Neutrophil (primary cell): ENCODE data around the gene ZNF611.
"Not testable (repeated sequence)": the region's sequence is repeated elsewhere in the genome, so short reads cannot be mapped to it uniquely, and the experiment has no call there.

Experiments
- H3K27ac ChIP-seq: fragments of 200-600 bp; sonication (generic); 2 replicates; pipeline ENCODE4 v1.5.1; 2016; ENCODE audit warnings: mild to moderate bottlenecking, moderate library complexity
- H3K27me3 ChIP-seq: fragments of 200-600 bp; sonication (generic); 2 replicates; pipeline ENCODE4 v1.6.0; 2016; ENCODE audit warnings: mild to moderate bottlenecking
- H3K36me3 ChIP-seq: fragments of 200-600 bp; sonication (generic); 2 replicates; pipeline ENCODE4 v1.5.1; 2017
- H3K4me1 ChIP-seq, 2 experiments: fragments of 200-600 bp in 1 of 2; sonication (generic) in 1 of 2; 1 replicate in 1 of 2; 2 replicates in 1 of 2; pipeline versions ENCODE4 v1.5.1 to v1.6.1; 2013 to 2016; ENCODE audit warnings: low read depth in 1 of 2, low read length in 1 of 2, mild to moderate bottlenecking in 1 of 2, moderate library complexity in 1 of 2; ENCODE audit not compliant: control insufficient read depth in 1 of 2, insufficient read depth in 1 of 2
- H3K4me3 ChIP-seq, 2 experiments: fragments of 200-600 bp in 1 of 2; sonication (generic) in 1 of 2; 1 replicate in 1 of 2; 2 replicates in 1 of 2; pipeline ENCODE4 v1.5.1; 2013 to 2016; ENCODE audit warnings: low read depth in 1 of 2, low read length in 1 of 2, mild to moderate bottlenecking in 1 of 2, moderate library complexity in 1 of 2
- H3K9me3 ChIP-seq: fragments of 200-600 bp; sonication (generic); 2 replicates; pipeline ENCODE4 v1.5.1; 2016
- CTCF ChIP-seq: fragments of 200-600 bp; sonication (generic); IDR thresholded peaks from 2 replicates; pipeline ENCODE4 v1.5.1; 2016; ENCODE audit warnings: antibody characterized with exemption

The ZNF611 gene

DNA sequence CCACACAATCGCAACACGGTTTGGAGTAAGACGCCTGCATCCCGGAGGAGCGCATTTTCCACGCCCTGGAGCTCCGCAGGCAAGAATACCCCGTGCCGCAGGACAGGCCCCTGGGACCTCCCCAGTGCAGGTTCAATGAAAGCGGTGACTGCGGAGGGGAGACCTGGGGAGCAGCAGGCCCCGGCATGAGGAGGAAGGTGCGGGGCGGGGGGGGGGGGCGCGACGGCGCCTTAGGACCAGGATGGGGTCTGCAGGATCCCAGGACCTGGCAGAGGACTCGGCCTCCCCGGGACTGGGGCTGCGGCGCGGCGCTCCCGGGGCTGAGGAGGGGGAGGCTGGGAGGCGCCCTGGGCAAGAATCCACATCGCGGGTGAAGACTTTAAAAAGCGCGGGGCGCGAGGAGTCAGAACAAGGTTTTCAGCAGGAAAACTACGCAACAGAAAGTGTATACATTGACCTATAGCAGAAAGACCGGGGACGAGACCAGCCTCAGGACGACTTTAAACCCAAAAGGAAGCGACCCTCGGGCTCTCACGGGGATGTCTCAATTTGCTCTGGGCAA is 432 bp downstream of the ZNF611 start:
- Histone ChIP-seq H3K4me3 (peak overlapping the region; percentile 77 to 89), H3K27me3 (no peaks in the 10 kb centered on the region), H3K4me1 (peaks cover 9 to 10% of the 10 kb centered on the region in 2 experiments), H3K27ac (peak overlapping the region; percentile 92), H3K36me3 (no peaks in the 10 kb centered on the region), H3K9me3 (no peaks in the 10 kb centered on the region)
- TF ChIP-seq CTCF = no peak

DNA sequence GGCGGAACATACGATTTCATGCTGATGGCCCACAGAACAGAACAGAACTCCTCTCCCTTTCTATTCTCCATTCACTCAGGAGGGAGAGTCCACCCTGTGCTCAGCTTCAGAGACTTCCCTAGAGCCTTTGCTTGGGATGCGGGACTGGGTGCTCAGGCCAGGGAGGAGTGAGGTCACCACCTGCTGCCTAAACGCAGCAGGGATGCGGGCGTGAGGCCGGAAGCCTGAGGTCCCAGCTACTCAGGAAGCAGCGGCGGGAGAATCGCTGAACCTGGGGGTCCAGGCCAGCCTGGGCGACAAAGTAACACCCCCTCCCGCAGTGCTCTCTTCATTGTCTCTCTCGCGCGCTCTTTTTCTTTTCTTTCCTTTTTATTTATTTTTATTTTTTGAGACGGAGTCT is 8.8 kb downstream of the ZNF611 start:
- H3K9me3 ChIP-seq, H3K27ac ChIP-seq, H3K27me3 ChIP-seq, H3K4me3 ChIP-seq, H3K4me1 ChIP-seq: not testable (repeated sequence)
- H3K36me3 ChIP-seq = peaks cover 61% of the 10 kb centered on the region

DNA sequence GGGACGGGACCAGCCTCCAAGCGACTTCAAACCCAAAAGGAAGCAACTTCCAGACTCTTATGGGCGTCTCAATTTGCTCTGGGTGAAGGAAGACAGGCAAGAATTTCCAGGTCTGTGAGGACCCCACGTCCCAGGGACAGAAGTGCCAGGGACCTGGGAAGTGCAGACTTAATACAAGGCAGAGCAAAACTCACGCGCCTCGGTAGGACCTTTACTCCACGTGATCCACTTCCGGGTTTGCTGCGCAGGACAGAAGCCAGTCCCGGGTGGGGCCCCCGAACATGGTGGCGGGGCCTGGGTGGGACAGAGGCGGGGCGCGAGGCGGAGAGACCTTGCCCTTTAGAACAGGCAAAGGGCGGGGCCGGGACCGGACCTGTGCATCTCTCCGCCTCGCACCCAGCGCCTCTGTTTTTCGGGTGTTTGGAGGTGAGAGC is 9.3 kb downstream of the ZNF611 start:
- no peaks in the 10 kb centered on the region for H3K4me1 ChIP-seq
- no peak overlapping the region for H3K4me3 ChIP-seq
- H3K36me3 ChIP-seq = peaks cover 66% of the 10 kb centered on the region
- no peak overlapping the region for H3K27ac ChIP-seq
- H3K9me3 ChIP-seq = peaks cover 11% of the 10 kb centered on the region
- H3K27me3 ChIP-seq = no peaks in the 10 kb centered on the region
- no peak for TF ChIP-seq CTCF

DNA sequence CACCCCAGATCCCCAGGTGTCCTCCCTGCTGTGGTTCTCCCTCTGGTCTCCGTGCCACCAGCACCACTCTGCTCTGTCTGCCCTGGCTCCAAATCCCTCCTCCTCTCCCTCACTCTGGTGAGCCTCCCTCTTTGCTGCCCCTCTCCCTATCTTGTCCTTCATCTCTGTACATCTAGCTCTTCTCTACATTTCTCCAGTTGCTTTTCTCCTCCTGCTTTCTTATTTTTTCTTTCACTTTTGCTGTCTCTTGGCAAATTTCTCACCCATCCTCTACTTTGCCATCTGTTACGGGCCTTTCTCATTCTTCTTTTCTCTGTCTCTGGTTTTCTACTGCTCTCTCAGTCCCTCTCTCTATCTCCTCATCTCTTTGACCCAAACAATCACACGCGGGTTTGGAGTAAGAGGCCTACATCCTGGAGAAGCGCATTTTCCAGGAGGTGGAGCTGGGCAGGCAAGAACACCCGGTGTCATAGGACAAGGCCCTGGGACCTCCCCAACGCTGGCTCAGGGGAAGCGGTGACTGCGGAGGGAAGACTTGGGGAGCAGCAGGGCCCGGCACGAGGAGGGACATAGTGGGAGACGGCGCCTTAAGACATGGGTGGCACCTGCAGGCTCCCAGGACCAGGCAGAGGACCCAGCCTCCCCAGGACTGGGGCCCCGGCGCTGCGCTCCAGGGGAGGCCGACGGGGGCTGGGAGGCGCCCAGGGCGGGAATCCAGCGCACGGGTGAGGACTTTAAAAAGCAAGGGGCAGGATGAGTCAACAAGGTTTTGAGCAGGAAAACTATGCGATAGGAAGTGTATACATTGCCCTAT is 9.9 kb downstream of the ZNF611 start:
- Histone ChIP-seq H3K36me3 (peaks cover 72% of the 10 kb centered on the region), H3K4me3 (no peak overlapping the region), H3K4me1 (no peaks in the 10 kb centered on the region), H3K9me3 (peaks cover 12% of the 10 kb centered on the region), H3K27me3 (no peaks in the 10 kb centered on the region), H3K27ac (no peak overlapping the region)
- no peak for TF ChIP-seq CTCF

DNA sequence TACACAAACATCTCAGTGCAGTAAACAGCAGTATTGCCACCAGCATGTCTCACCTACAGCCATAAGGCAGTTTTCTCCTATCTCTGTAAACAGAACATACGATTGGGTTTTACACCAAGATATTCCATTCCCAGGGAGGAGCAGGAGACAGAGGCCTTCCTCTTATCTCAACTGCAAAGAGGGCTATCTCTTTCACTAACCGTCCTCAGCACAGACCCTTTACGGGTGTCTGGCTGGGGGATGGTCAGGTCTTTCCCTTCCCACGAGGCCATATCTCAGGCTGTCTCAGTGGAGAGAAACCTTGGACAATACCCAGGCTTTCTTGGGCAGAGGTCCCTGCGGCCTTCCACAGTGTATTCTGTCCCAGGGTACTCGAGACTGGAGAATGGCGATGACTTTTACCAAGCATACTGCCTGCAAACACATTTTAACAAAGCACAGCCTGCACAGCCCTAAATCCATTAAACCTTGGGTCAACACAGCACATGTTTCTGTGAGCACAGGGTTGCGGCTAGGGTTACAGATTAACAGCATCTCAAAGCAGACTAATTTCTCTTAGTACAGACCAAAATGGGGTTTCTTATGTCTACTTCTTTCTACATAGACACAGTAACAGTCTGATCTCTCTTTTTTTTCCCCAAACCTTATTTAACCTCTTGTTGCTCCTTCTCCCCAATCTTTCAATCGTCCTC is 10.8 kb downstream of the ZNF611 start:
- peaks cover 12% of the 10 kb centered on the region for H3K9me3 ChIP-seq
- H3K36me3 ChIP-seq = peaks cover 71% of the 10 kb centered on the region
- not testable (repeated sequence) for H3K4me3 ChIP-seq, H3K27me3 ChIP-seq, H3K4me1 ChIP-seq, H3K27ac ChIP-seq

GRCh38 chr19:52722062-52723003 is 12.5 kb downstream of the ZNF611 start:
- H3K9me3 ChIP-seq = peaks cover 12% of the 10 kb centered on the region
- H3K27ac ChIP-seq = no peak overlapping the region
- H3K4me3 ChIP-seq = no peak overlapping the region
- no peaks in the 10 kb centered on the region for H3K4me1 ChIP-seq
- TF ChIP-seq CTCF = no peak
- H3K36me3 ChIP-seq = peaks cover 54% of the 10 kb centered on the region
- H3K27me3 ChIP-seq = no peaks in the 10 kb centered on the region

DNA sequence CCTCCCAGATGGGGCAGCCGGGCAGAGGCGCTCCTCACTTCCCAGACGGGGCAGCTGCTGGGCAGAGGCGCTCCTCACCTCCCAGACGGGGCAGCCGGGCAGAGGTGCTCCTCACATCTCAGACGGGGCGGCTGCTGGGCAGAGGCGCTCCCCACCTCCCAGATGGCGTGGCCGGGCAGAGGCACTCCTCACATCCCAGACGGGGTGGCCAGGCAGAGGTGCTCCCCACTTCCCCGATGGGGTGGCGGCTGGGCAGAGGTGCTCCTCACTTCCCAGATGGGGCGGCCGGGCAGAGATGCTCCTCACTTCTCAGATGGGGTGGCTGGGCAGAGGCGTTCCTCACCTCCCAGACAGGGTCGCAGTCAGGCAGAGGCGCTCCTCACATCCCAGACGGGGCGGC is 14.3 kb downstream of the ZNF611 start:
- H3K4me1 ChIP-seq, H3K27ac ChIP-seq, H3K27me3 ChIP-seq, H3K4me3 ChIP-seq: not testable (repeated sequence)
- H3K36me3 ChIP-seq = peaks cover 39% of the 10 kb centered on the region
- peaks cover 12% of the 10 kb centered on the region for H3K9me3 ChIP-seq
